Measurements from ENCODE around the gene NPY4R2.
"Not testable (repeated sequence)": the region's sequence is repeated elsewhere in the genome, so short reads cannot be mapped to it uniquely, and the experiment has no call there.

- TF ChIP-seq ZNF274 (IDR thresholded peaks at IDR 0.05; ENCODE audit: insufficient read depth, insufficient read length); RAD21 (IDR thresholded peaks at IDR 0.05; ENCODE audit: insufficient read depth, low read depth, low read length); FOS (IDR thresholded peaks at IDR 0.05; ENCODE audit: borderline replicate concordance, extremely low read depth, insufficient read length); CEBPB (IDR thresholded peaks at IDR 0.05; ENCODE audit: borderline replicate concordance in 1 of 2, low read depth in 2 of 2, low read length in 2 of 2); CTCF (IDR thresholded peaks at IDR 0.05 in 2 of 3, conservative IDR thresholded peaks at IDR 0.05 in 1 of 3; ENCODE audit: control insufficient read depth in 2 of 3, extremely low read depth in 1 of 3, insufficient read depth in 1 of 3, low read depth in 3 of 3, low read length in 3 of 3); ESRRA (IDR thresholded peaks at IDR 0.05; ENCODE audit: low read length); TCF7 (IDR thresholded peaks at IDR 0.05; ENCODE audit: borderline replicate concordance); ZSCAN29 (IDR thresholded peaks at IDR 0.05): not testable (repeated sequence)
Measured at GRCh38 chr10:47871485-47872180, 46.8 kb upstream of the NPY4R2 start.
